ENCODE data around the gene NDUFB10. TPM values are rescaled to one million over a fixed set of nuclear protein-coding genes. Genes with fewer than 3 reads are reported as not detected.

NDUFB10 gene
- total RNA-seq, 2 donors from 2014 or later, result 583 to 1,046 TPM

GRCh38 chr16:1929578-1930337 is 29.6 kb upstream of the NDUFB10 start:
- peak; percentile 100 for TF ChIP-seq CTCF (IDR thresholded peaks at IDR 0.05)
- peak; percentile 87 for DNase-seq (ENCODE audit: low spot score)
- Histone ChIP-seq H3K27ac (peak overlapping the region; percentile 71 to 87), H3K4me3 (peak overlapping the region; percentile 57 to 80), H3K4me1 (peaks cover 0 to 12% of the 10 kb centered on the region in 2 donors), H3K9me3 (no peaks in the 10 kb centered on the region), H3K27me3 (no peaks in the 10 kb centered on the region), H3K36me3 (no peaks in the 10 kb centered on the region)

GRCh38 chr16:1930338-1930720 is 29.0 kb upstream of the NDUFB10 start:
- no peak for DNase-seq (ENCODE audit: low spot score)
- no peak for TF ChIP-seq CTCF (IDR thresholded peaks at IDR 0.05)
- Histone ChIP-seq H3K4me1 (peaks cover 0 to 12% of the 10 kb centered on the region in 2 donors), H3K27ac (no peak overlapping the region), H3K9me3 (no peaks in the 10 kb centered on the region), H3K36me3 (no peaks in the 10 kb centered on the region), H3K4me3 (no peak overlapping the region), H3K27me3 (no peaks in the 10 kb centered on the region)

GRCh38 chr16:1932050-1933028 is 27.0 kb upstream of the NDUFB10 start:
- H3K27ac ChIP-seq, result no peak overlapping the region
- no peak for DNase-seq (ENCODE audit: low spot score)
- TF ChIP-seq CTCF (IDR thresholded peaks at IDR 0.05), result no peak
- no peaks in the 10 kb centered on the region for H3K9me3 ChIP-seq
- H3K4me3 ChIP-seq, result no peak overlapping the region
- H3K4me1 ChIP-seq, result peaks cover 0 to 12% of the 10 kb centered on the region in 2 donors
- no peaks in the 10 kb centered on the region for H3K36me3 ChIP-seq
- H3K27me3 ChIP-seq, result no peaks in the 10 kb centered on the region

GRCh38 chr16:1933097-1933661 is 26.2 kb upstream of the NDUFB10 start:
- DNase-seq (ENCODE audit: low spot score), result no peak
- Histone ChIP-seq H3K36me3 (peaks cover 7% of the 10 kb centered on the region), H3K4me1 (peaks cover 0 to 12% of the 10 kb centered on the region in 2 donors), H3K27ac (no peak overlapping the region), H3K4me3 (no peak overlapping the region), H3K27me3 (no peaks in the 10 kb centered on the region), H3K9me3 (no peaks in the 10 kb centered on the region)
- no peak for TF ChIP-seq CTCF (IDR thresholded peaks at IDR 0.05)

- no peak for DNase-seq (ENCODE audit: low spot score)
- no peaks in the 10 kb centered on the region for H3K27me3 ChIP-seq
- no peak overlapping the region for H3K27ac ChIP-seq
These were observed 22.3 kb upstream of the NDUFB10 start for GRCh38 chr16:1936945-1937479.

More at GRCh38 chr16:1936945-1937479, 22.3 kb upstream of the NDUFB10 start:
- no peak for TF ChIP-seq CTCF (IDR thresholded peaks at IDR 0.05)
- peaks cover 0 to 7% of the 10 kb centered on the region in 2 donors for H3K4me1 ChIP-seq
- no peak overlapping the region for H3K4me3 ChIP-seq
- H3K36me3 ChIP-seq, result peaks cover 30% of the 10 kb centered on the region
- no peaks in the 10 kb centered on the region for H3K9me3 ChIP-seq

Measured in right atrium auricular region (tissue), 2 donors.